ENCODE data around the gene TERT. TPM values are rescaled to one million over a fixed set of nuclear protein-coding genes. Genes with fewer than 3 reads are reported as not detected.

The TERT gene
- total RNA-seq, 2 experiments from 2014 or later, result 0.55 to 0.84 TPM

DNA sequence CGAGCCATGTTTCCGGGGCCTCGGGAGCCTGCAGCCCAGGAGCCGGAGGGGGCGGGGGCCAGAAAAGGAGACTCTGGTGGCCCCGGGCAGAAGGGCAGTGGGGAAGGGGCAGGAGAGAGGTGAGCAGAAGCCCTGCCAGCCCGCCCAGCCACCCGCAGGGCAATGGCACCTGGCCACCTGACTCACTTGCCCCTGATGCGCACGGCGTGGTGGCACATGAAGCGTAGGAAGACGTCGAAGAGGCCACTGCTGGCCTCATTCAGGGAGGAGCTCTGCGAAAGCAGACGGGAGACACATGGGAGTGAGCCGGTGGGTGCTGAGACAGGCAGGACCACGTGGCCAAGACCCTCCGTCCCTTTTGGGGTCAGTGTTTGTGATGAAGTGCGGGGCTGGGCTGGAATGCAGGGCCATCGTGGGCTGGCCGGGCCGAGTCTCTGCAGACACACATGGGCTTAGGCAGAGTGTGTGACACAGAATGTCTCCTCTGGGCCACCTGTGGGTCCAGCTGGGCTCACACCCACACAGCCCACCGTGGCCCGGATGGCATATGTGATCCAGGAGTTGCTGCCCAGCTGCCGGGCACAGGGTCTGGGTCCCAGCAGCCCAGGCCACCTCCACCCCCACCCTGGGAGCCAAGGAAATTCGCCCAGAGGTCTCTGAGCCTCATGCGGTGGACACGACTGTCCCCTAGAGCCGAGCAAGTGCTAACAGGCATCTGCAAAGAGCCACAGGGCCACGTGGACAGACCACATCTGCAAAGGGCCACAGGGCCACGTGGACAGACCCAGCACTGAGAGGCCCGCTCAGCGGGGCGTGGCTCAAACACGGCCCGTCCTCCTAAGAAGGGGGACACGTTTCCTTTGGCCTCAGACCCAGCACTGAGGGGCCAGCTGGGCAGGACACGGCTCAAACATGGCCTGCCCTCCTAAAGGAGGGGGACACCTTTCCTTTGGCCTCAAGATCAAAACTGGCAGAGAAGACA is 23.6 kb downstream of the TERT start:
- ChIA-PET POLR2A (no interaction called here), CTCF (no interaction called here)
- Mint-ChIP-seq H3K27ac (no peak overlapping the region), H3K4me1 (ENCODE audit: low read depth) (peaks cover 11% of the 10 kb centered on the region), H3K9me3 (no peaks in the 10 kb centered on the region), H3K36me3 (ENCODE audit: low read depth) (no peaks in the 10 kb centered on the region), H3K27me3 (no peaks in the 10 kb centered on the region), H3K4me3 (no peak overlapping the region)
- Histone ChIP-seq H3K27ac (ENCODE audit: low read depth in 1 of 2, low read length in 2 of 2) (no peak overlapping the region), H3K4me1 (ENCODE audit: insufficient read depth, low read length) (peaks cover 12% of the 10 kb centered on the region), H3K27me3 (ENCODE audit: control insufficient read depth in 1 of 2, insufficient read depth in 2 of 2, low read length in 2 of 2) (no peaks in the 10 kb centered on the region), H3K4me3 (ENCODE audit: low read length) (no peak overlapping the region), H3K36me3 (ENCODE audit: insufficient read depth, low read length) (no peaks in the 10 kb centered on the region), H3K9me3 (ENCODE audit: control insufficient read depth in 1 of 2, insufficient read depth in 1 of 2, low read length in 2 of 2) (no peaks in the 10 kb centered on the region)
- no peak for ATAC-seq (ENCODE audit: poor library complexity)
- DNase-seq, result no peak
- TF ChIP-seq, protein P1, sequence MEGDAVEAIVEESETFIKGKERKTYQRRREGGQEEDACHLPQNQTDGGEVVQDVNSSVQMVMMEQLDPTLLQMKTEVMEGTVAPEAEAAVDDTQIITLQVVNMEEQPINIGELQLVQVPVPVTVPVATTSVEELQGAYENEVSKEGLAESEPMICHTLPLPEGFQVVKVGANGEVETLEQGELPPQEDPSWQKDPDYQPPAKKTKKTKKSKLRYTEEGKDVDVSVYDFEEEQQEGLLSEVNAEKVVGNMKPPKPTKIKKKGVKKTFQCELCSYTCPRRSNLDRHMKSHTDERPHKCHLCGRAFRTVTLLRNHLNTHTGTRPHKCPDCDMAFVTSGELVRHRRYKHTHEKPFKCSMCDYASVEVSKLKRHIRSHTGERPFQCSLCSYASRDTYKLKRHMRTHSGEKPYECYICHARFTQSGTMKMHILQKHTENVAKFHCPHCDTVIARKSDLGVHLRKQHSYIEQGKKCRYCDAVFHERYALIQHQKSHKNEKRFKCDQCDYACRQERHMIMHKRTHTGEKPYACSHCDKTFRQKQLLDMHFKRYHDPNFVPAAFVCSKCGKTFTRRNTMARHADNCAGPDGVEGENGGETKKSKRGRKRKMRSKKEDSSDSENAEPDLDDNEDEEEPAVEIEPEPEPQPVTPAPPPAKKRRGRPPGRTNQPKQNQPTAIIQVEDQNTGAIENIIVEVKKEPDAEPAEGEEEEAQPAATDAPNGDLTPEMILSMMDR (IDR thresholded peaks at IDR 0.05), result no peak
- intact Hi-C loops (cut with DNase I, micrococcal nuclease), result no loop called here

DNA sequence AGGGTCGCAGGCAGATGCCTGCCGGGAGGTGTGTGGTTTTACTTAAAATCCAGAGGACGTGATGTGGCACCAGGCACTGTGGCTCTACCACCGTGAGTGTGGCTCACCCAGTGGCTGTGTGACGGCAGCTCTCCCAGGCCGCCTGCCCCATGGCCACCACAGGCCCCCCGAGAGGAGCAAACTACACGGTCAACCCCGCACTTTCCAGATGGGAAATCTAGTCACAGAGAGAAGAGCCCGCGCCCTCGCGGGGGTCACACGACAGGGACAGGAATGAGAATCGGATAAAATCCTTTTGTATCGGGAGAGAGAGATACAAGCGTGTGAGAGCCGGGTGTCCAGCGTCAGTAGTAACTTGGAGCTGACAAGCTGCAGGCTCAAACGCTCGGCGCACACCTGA is 24.4 kb downstream of the TERT start:
- peaks cover 11% of the 10 kb centered on the region for H3K4me1 Mint-ChIP-seq (ENCODE audit: low read depth)
- Histone ChIP-seq H3K4me3 (ENCODE audit: low read length) (no peak overlapping the region), H3K4me1 (ENCODE audit: insufficient read depth, low read length) (peaks cover 12% of the 10 kb centered on the region), H3K36me3 (ENCODE audit: insufficient read depth, low read length) (no peaks in the 10 kb centered on the region), H3K27me3 (ENCODE audit: control insufficient read depth in 1 of 2, insufficient read depth in 2 of 2, low read length in 2 of 2) (no peaks in the 10 kb centered on the region), H3K9me3 (ENCODE audit: control insufficient read depth in 1 of 2, insufficient read depth in 1 of 2, low read length in 2 of 2) (no peaks in the 10 kb centered on the region), H3K27ac (ENCODE audit: low read depth in 1 of 2, low read length in 2 of 2) (no peak overlapping the region)
- H3K4me3 Mint-ChIP-seq, result no peak overlapping the region
- no peaks in the 10 kb centered on the region for H3K27me3 Mint-ChIP-seq
- intact Hi-C loops (cut with DNase I, micrococcal nuclease), result no loop called here
- H3K9me3 Mint-ChIP-seq, result no peaks in the 10 kb centered on the region
- H3K27ac Mint-ChIP-seq, result no peak overlapping the region
- CTCF ChIA-PET, result no interaction called here
- no peak for ATAC-seq (ENCODE audit: poor library complexity)
- TF ChIP-seq, protein P1 (IDR thresholded peaks at IDR 0.05), result no peak
- H3K36me3 Mint-ChIP-seq (ENCODE audit: low read depth), result no peaks in the 10 kb centered on the region
- DNase-seq, result no peak
- POLR2A ChIA-PET, result no interaction called here

DNA sequence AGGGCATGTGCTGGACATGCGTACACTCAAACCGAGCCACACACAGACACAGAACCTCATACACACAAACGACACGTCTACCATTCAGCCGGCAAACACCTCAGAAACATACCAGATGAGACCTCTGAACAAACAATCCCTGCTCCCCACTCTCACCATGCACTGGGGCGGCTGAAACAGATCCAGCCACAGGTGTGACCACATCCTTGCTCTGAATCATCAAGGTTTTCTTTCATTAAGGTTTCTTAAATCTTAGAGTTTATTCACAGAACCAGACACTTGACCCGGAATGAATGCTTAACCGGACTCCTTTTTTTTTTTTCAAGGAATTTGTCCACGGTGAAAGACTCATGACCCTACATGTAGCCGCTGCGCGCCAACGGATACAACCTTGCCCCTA is 26.2 kb downstream of the TERT start:
- no peak overlapping the region for H3K4me3 ChIP-seq (ENCODE audit: low read length)
- DNase-seq (peak in 8 of 14 experiments; percentile 14 to 56 (median 34)), ATAC-seq (ENCODE audit: poor library complexity) (peak; percentile 80)
- H3K36me3 Mint-ChIP-seq (ENCODE audit: low read depth), result no peaks in the 10 kb centered on the region
- CTCF ChIA-PET, result no interaction called here
- H3K4me1 Mint-ChIP-seq (ENCODE audit: low read depth), result peaks cover 11% of the 10 kb centered on the region
- H3K4me3 Mint-ChIP-seq, result no peak overlapping the region
- H3K4me1 ChIP-seq (ENCODE audit: insufficient read depth, low read length), result peaks cover 12% of the 10 kb centered on the region
- H3K27me3 Mint-ChIP-seq, result no peaks in the 10 kb centered on the region
- H3K27ac Mint-ChIP-seq, result peak overlapping the region; percentile 48
- H3K9me3 ChIP-seq (ENCODE audit: control insufficient read depth in 1 of 2, insufficient read depth in 1 of 2, low read length in 2 of 2), result no peaks in the 10 kb centered on the region
- no peaks in the 10 kb centered on the region for H3K9me3 Mint-ChIP-seq
- intact Hi-C loops (cut with DNase I, micrococcal nuclease), result no loop called here
- TF ChIP-seq, protein P1 (IDR thresholded peaks at IDR 0.05), result no peak
- H3K36me3 ChIP-seq (ENCODE audit: insufficient read depth, low read length), result no peaks in the 10 kb centered on the region
- no peak overlapping the region for H3K27ac ChIP-seq (ENCODE audit: low read depth in 1 of 2, low read length in 2 of 2)
- POLR2A ChIA-PET, result no interaction called here
- H3K27me3 ChIP-seq (ENCODE audit: control insufficient read depth in 1 of 2, insufficient read depth in 2 of 2, low read length in 2 of 2), result no peaks in the 10 kb centered on the region

All from CD4-positive, alpha-beta T cell (primary cell).